OCI-LY3 (cell line): ENCODE results near the gene NEDD4.
"Not testable (repeated sequence)": the region's sequence is repeated elsewhere in the genome, so short reads cannot be mapped to it uniquely, and the experiment has no call there.

Source experiments
- CTCF ChIP-seq: fragments of 200-600, 300-600 bp; sonication (generic); IDR thresholded peaks from 2 replicates; pipeline ENCODE4 v1.5.1; 2014; ENCODE audit warnings: antibody characterized with exemption, low read length, low read depth
- EZH2phosphoT487 ChIP-seq: fragments of 200-600 bp; shearing (Covaris generic); IDR thresholded peaks from 2 replicates; pipeline ENCODE4 v1.6.1; 2018; ENCODE audit warnings: antibody characterized with exemption, mixed run types, low read depth

GRCh38 chr15:55821740-55822139 is 171.7 kb downstream of the NEDD4 start:
- not testable (repeated sequence) for TF ChIP-seq CTCF, EZH2phosphoT487
